H1 (cell line): Measurements from ENCODE around the gene MPEG1. TPM values are rescaled to one million over a fixed set of nuclear protein-coding genes. Genes with fewer than 3 reads are reported as not detected.

Experiments used
- CHD7 ChIP-seq: fragments of 300-600 bp; sonication (generic); IDR thresholded peaks from 2 replicates; pipeline ENCODE4 v1.7.1; 2012; ENCODE audit warnings: low read length, moderate library complexity, mild to moderate bottlenecking, inconsistent platforms; ENCODE audit not compliant: insufficient replicate concordance
- polyA plus RNA-seq, 7 experiments: library from polyadenylated mRNA; depleted of rRNA in 3 of 7; stranded (reverse) in 5 of 7; unstranded in 2 of 7; fragments of >200 nt in 5 of 7; fragments of 200-250 nt in 2 of 7; gene quantifications; 1 replicate in 5 of 7; 2 replicates in 1 of 7; 4 replicates in 1 of 7; pipeline versions ENCODE4 v1.2.1 to v1.2.3, GENCODE V29; 2011 to 2013; ENCODE audit warnings: missing spikeins in 2 of 7, mixed read lengths in 2 of 7
- total RNA-seq: library from RNA; stranded (reverse); fragmentation: NEBNext Ultra II Directional; extraction: Animal tissue kit (Norgen Biotek cat#: 25700); gene quantifications from 2 replicates; pipeline ENCODE4 v1.2.1, GENCODE V29; 2021

Gene MPEG1
- total and polyA plus RNA-seq, 2 of the 8 experiments (the other 6 are each of a cell fraction or from before 2014, with no cell fraction given) = not detected

- TF ChIP-seq CHD7 = no peak
Observed at GRCh38 chr11:59187587-59187986, 25.1 kb downstream of the MPEG1 start (continued).
